KMS-11 (cell line): ENCODE data around the gene VCP.

Source experiments
- H2AFZ ChIP-seq: fragments of 200-600 bp; sonication (generic); 2 replicates; pipeline ENCODE4 v1.6.1; 2016; ENCODE audit warnings: antibody characterized with exemption, mixed run types, low read depth
- H3K27ac ChIP-seq: fragments of 200-600 bp; sonication (generic); 2 replicates; pipeline ENCODE4 v1.6.1; 2016; ENCODE audit warnings: mild to moderate bottlenecking, mixed run types
- H3K27me3 ChIP-seq: fragments of 200-600 bp; sonication (generic); 2 replicates; pipeline ENCODE4 v1.6.1; 2017; ENCODE audit warnings: mild to moderate bottlenecking, low read depth, mixed run types, moderate library complexity; ENCODE audit not compliant: insufficient read depth
- H3K36me3 ChIP-seq: fragments of 200-600 bp; sonication (generic); 2 replicates; pipeline ENCODE4 v1.6.1; 2017; ENCODE audit warnings: mild to moderate bottlenecking, mixed run types; ENCODE audit not compliant: insufficient read depth
- H3K4me1 ChIP-seq: fragments of 200-600 bp; sonication (generic); 2 replicates; pipeline ENCODE4 v1.6.1; 2016; ENCODE audit warnings: mild to moderate bottlenecking, low read depth, mixed run types; ENCODE audit not compliant: poor library complexity, severe bottlenecking
- H3K4me2 ChIP-seq: fragments of 200-600 bp; sonication (generic); 2 replicates; pipeline ENCODE4 v1.7.0; 2016; ENCODE audit warnings: mild to moderate bottlenecking, mixed run types
- H3K4me3 ChIP-seq: fragments of 200-600 bp; sonication (generic); IDR thresholded peaks from 2 replicates; pipeline ENCODE4 v1.6.1; 2017; ENCODE audit warnings: low read depth, low read length, mixed read lengths; ENCODE audit not compliant: insufficient read depth
- H3K79me2 ChIP-seq: fragments of 200-600 bp; sonication (generic); 2 replicates; pipeline ENCODE4 v1.6.1; 2016; ENCODE audit warnings: low read depth, mixed run types; ENCODE audit not compliant: insufficient read depth
- H3K9ac ChIP-seq: fragments of 200-600 bp; sonication (generic); 2 replicates; pipeline ENCODE4 v1.6.1; 2016; ENCODE audit warnings: mild to moderate bottlenecking, mixed run types
- H4K20me1 ChIP-seq: fragments of 200-600 bp; sonication (generic); 2 replicates; pipeline ENCODE4 v1.6.1; 2016; ENCODE audit warnings: mild to moderate bottlenecking, mixed run types; ENCODE audit not compliant: insufficient read depth
- TF ChIP-seq, protein P1 (sequence below): fragments of 200-600 bp; sonication (generic); conservative IDR thresholded peaks from 2 replicates; pipeline ENCODE4 v1.6.1; 2017; ENCODE audit warnings: low read depth, mild to moderate bottlenecking, antibody characterized with exemption, low read length, moderate library complexity, mixed read lengths

VCP gene

DNA sequence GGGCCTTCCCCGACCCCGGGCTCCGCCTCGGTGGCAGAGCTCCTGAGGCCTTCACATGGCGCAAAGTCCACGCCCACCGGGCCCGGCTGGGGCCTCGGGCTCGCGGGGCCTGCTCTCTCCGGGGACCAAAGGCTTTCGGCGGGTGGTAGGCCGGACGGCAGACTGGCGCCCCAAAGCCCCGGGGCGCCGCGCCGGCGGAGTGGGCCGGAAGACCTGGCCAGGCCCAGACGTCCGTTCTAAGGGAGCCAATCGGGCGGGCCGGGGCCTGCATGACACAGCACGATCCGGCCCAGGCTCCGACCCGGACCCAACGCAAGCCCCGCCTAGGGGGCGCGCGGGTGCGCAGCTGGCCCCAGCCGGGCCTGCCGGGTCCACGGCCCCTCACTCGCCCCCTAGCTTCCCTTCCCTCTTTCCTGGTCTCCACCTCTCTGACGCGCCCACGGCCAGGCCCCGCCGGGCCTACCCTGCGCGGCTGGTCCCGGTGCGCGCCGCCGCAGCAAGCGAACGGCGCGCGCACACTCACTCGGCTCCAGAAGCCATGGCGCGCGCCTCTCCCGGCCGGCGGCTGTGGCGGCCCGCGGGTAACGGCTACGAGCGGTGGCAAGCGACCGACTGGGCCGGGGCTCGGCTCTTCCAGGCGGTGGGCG, 488 bp downstream of the VCP start:
- Histone ChIP-seq H3K36me3 (peaks cover 16% of the 10 kb centered on the region; the same call in 1 of the 2 replicates), H3K4me1 (peaks cover 42% of the 10 kb centered on the region), H3K9ac (peak overlapping the region; percentile 99), H3K79me2 (peaks cover 53% of the 10 kb centered on the region), H3K27ac (peak overlapping the region; percentile 100), H4K20me1 (peaks cover 37% of the 10 kb centered on the region), H3K27me3 (no peaks in the 10 kb centered on the region), H3K4me2 (peak overlapping the region; percentile 62), H2AFZ (peak overlapping the region; percentile 31; the same call in 1 of the 2 replicates), H3K4me3 (no peak overlapping the region)
- TF ChIP-seq, protein P1, sequence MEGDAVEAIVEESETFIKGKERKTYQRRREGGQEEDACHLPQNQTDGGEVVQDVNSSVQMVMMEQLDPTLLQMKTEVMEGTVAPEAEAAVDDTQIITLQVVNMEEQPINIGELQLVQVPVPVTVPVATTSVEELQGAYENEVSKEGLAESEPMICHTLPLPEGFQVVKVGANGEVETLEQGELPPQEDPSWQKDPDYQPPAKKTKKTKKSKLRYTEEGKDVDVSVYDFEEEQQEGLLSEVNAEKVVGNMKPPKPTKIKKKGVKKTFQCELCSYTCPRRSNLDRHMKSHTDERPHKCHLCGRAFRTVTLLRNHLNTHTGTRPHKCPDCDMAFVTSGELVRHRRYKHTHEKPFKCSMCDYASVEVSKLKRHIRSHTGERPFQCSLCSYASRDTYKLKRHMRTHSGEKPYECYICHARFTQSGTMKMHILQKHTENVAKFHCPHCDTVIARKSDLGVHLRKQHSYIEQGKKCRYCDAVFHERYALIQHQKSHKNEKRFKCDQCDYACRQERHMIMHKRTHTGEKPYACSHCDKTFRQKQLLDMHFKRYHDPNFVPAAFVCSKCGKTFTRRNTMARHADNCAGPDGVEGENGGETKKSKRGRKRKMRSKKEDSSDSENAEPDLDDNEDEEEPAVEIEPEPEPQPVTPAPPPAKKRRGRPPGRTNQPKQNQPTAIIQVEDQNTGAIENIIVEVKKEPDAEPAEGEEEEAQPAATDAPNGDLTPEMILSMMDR = peak; percentile 39; the same call in 1 of the 2 replicates

DNA sequence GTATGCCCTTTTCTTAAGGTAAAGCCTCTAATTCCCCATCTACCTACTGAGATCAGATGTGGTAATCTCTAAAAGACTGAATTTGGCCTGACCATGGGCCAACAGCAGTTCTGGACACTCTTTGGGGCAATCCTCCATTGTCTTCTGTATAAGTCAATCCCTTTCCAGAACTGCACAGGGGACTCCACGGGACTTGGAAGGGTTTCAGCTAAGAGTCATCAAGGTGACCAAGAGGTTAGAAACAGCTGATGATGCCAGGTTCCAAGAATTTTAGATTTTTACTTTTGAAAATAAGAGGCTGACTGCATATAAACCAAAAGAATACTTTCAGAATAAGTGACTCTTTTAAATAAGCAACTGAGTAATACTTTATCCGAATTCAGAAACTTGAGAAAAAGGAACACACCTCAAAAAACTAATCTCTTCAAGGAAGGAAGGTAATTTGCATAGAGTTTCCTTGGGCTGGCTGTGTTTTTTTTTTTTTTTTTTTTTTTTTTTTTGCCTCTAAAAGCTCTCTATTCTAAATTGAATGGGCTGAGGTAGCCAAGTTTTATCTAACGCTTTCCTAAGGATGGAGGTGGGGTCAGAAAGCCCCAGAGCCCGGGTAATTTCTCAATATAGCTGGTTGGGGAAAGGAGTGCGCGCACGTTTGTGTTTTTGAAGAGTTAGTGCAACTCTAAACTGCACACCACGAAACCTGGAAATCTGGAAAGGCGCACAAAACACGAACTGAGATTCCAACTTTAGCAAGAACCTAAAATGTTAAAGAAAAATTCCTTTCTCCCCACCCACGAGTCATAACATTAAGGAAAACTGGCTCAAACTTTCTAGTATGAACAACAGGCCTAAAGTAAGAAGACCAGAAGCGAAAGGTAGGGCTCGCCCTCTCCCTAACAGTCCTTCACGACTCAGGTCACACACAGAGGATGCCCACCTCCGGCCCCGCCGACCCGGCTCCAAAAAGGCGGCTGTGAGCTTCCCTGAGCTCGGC, 1.3 kb downstream of the VCP start:
- H3K36me3 ChIP-seq = peaks cover 21% of the 10 kb centered on the region; the same call in 1 of the 2 replicates
- H2AFZ ChIP-seq = 0 out of 2 replicates have a peak overlapping the region, but pooled peaks have one; percentile 15
- H3K79me2 ChIP-seq = peaks cover 56% of the 10 kb centered on the region
- peaks cover 44% of the 10 kb centered on the region for H3K4me1 ChIP-seq
- peak overlapping the region; percentile 62 for H3K4me2 ChIP-seq
- peak overlapping the region; percentile 100 for H3K27ac ChIP-seq
- peak overlapping the region; percentile 99 for H3K9ac ChIP-seq
- TF ChIP-seq, protein P1 = no peak
- H4K20me1 ChIP-seq = peaks cover 37% of the 10 kb centered on the region
- no peak overlapping the region for H3K4me3 ChIP-seq
- no peaks in the 10 kb centered on the region for H3K27me3 ChIP-seq

DNA sequence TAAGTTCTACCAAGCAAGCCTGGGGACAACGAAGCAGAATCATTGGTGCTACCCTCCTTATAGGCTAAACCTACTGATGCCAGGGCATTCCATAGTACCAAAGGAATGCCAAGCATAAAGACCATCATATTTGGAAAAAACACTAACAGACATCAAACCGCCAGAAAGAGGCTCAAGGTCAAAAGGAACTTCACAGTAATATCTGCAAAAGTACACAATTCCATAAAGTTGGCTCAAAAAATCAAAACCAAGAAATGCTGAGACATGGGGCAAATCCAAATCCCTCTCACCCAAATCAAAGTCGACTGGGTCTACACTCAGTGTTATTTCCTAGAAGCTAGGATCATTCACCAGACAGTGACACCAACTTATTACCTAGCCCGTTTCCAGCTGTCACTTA, 3.4 kb downstream of the VCP start:
- peaks cover 23% of the 10 kb centered on the region; the same call in 1 of the 2 replicates for H3K36me3 ChIP-seq
- H3K27ac ChIP-seq = no peak overlapping the region
- H3K79me2 ChIP-seq = peaks cover 62% of the 10 kb centered on the region
- H3K27me3 ChIP-seq = no peaks in the 10 kb centered on the region
- peak overlapping the region; percentile 62; the same call in 1 of the 2 replicates for H3K4me2 ChIP-seq
- peaks cover 44% of the 10 kb centered on the region for H3K4me1 ChIP-seq
- TF ChIP-seq, protein P1 = no peak
- H3K4me3 ChIP-seq = no peak overlapping the region
- H3K9ac ChIP-seq = no peak overlapping the region
- H2AFZ ChIP-seq = no peak overlapping the region
- peaks cover 37% of the 10 kb centered on the region for H4K20me1 ChIP-seq

DNA sequence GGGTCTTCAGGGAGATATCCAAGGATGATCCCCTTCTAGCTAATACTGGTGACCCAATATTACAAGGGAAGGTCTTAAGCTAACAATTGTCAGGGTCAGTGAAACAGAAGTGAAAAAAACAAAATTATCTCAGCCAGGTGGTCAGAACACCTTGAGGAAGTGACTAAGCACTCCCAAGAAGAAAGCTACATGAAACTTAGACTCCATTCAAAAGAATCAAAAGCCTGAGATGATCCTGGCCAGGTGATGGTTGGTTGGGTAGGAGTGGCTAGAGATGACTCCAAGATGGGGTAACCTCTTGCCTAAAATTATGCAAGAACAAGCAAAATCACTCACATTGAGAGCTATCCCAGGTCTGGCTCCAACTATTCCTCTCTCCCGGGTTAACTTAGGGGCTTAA, 5.4 kb downstream of the VCP start:
- TF ChIP-seq, protein P1 = no peak
- H3K4me1 ChIP-seq = peaks cover 39% of the 10 kb centered on the region
- H3K36me3 ChIP-seq = peaks cover 34% of the 10 kb centered on the region; the same call in 1 of the 2 replicates
- H3K27me3 ChIP-seq = no peaks in the 10 kb centered on the region
- no peak overlapping the region for H3K4me3 ChIP-seq
- H3K27ac ChIP-seq = no peak overlapping the region
- H3K79me2 ChIP-seq = peaks cover 70% of the 10 kb centered on the region
- H2AFZ ChIP-seq = no peak overlapping the region
- no peak overlapping the region for H3K4me2 ChIP-seq
- no peak overlapping the region for H3K9ac ChIP-seq
- H4K20me1 ChIP-seq = peaks cover 37% of the 10 kb centered on the region
